CD4-positive, CD25-positive, alpha-beta regulatory T cell (primary cell): ENCODE measurements around the gene HARBI1. TPM values are rescaled to one million over a fixed set of nuclear protein-coding genes. Genes with fewer than 3 reads are reported as not detected.

Experiments
- ATAC-seq, 2 donors: fragments of 150-1000 bp; cut with Tn5 transposase; one replicate each; pipeline ENCODE4 v1.10.0; 2021; ENCODE audit warnings: low read depth in 2 of 2, moderate number of reproducible peaks in 2 of 2, moderate library complexity in 1 of 2
- DNase-seq, 3 donors: peaks; one replicate each; pipeline versions ENCODE4 v3.0.0 to v3.0.0-alpha.2; 2012 to 2022; ENCODE audit warnings: mixed read lengths in 1 of 3
- H3K27ac ChIP-seq: one replicate; pipeline ENCODE4 v1.7.0; 2013; ENCODE audit warnings: mild to moderate bottlenecking, low read length; ENCODE audit not compliant: insufficient read depth, poor library complexity, severe bottlenecking
- H3K27me3 ChIP-seq: one replicate; pipeline ENCODE4 v1.7.0; 2013; ENCODE audit warnings: low read length; ENCODE audit not compliant: control insufficient read depth, insufficient read depth
- H3K36me3 ChIP-seq: one replicate; pipeline ENCODE4 v1.7.0; 2013; ENCODE audit warnings: mild to moderate bottlenecking, low read length, moderate library complexity; ENCODE audit not compliant: control insufficient read depth, insufficient read depth
- H3K4me1 ChIP-seq: 2 replicates; pipeline ENCODE4 v1.7.0; 2013; ENCODE audit warnings: mild to moderate bottlenecking, low read length; ENCODE audit not compliant: insufficient read depth, control insufficient read depth, poor library complexity, severe bottlenecking
- H3K4me3 ChIP-seq: one replicate; pipeline ENCODE4 v1.7.0; 2013; ENCODE audit warnings: low read depth, mild to moderate bottlenecking, low read length, moderate library complexity
- H3K9me3 ChIP-seq, 2 experiments: 1 replicate in 1 of 2; 2 replicates in 1 of 2; pipeline ENCODE4 v1.7.0; 2013; ENCODE audit warnings: low read length in 2 of 2, mild to moderate bottlenecking in 1 of 2, moderate library complexity in 1 of 2; ENCODE audit not compliant: control insufficient read depth in 2 of 2
- H3K27ac Mint-ChIP-seq, 3 donors: one replicate each; pipeline ENCODE4 v1.8.0; 2020 to 2022; ENCODE audit warnings: mild to moderate bottlenecking in 3 of 3, mixed read lengths in 3 of 3, moderate library complexity in 2 of 3
- H3K27me3 Mint-ChIP-seq: one replicate; pipeline ENCODE4 v1.8.0; 2022; ENCODE audit warnings: mild to moderate bottlenecking, mixed read lengths
- H3K36me3 Mint-ChIP-seq: one replicate; pipeline ENCODE4 v1.8.0; 2020; ENCODE audit warnings: mixed read lengths
- H3K4me1 Mint-ChIP-seq, 4 donors: one replicate each; pipeline ENCODE4 v1.8.0; 2020 to 2022; ENCODE audit warnings: mixed read lengths in 4 of 4, mild to moderate bottlenecking in 1 of 4
- H3K4me3 Mint-ChIP-seq, 4 donors: one replicate each; pipeline ENCODE4 v1.8.0; 2020 to 2022; ENCODE audit warnings: mild to moderate bottlenecking in 4 of 4, mixed read lengths in 4 of 4, moderate library complexity in 3 of 4
- H3K9me3 Mint-ChIP-seq, 7 donors: one replicate each; pipeline ENCODE4 v1.8.0; 2020 to 2022; ENCODE audit warnings: mixed read lengths in 7 of 7, mild to moderate bottlenecking in 3 of 7, moderate library complexity in 2 of 7
- polyA plus RNA-seq, 4 donors: library from polyadenylated mRNA; unstranded; fragments of 300-500 nt; fragmentation: Illumina TruSeq; gene quantifications; one replicate each; pipeline ENCODE4 v1.2.3, GENCODE V29; 2021
- total RNA-seq: library from RNA; stranded (reverse); gene quantifications from one replicate; pipeline ENCODE4 v1.2.3, GENCODE V29; 2022

The HARBI1 gene, protein sequence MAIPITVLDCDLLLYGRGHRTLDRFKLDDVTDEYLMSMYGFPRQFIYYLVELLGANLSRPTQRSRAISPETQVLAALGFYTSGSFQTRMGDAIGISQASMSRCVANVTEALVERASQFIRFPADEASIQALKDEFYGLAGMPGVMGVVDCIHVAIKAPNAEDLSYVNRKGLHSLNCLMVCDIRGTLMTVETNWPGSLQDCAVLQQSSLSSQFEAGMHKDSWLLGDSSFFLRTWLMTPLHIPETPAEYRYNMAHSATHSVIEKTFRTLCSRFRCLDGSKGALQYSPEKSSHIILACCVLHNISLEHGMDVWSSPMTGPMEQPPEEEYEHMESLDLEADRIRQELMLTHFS
- 19.2 TPM for total RNA-seq
- 10 to 100 TPM in 2 of 4 donors, 1 to 10 TPM in 2; 8.4 to 13.9 (median 9.4) TPM for polyA plus RNA-seq

DNA sequence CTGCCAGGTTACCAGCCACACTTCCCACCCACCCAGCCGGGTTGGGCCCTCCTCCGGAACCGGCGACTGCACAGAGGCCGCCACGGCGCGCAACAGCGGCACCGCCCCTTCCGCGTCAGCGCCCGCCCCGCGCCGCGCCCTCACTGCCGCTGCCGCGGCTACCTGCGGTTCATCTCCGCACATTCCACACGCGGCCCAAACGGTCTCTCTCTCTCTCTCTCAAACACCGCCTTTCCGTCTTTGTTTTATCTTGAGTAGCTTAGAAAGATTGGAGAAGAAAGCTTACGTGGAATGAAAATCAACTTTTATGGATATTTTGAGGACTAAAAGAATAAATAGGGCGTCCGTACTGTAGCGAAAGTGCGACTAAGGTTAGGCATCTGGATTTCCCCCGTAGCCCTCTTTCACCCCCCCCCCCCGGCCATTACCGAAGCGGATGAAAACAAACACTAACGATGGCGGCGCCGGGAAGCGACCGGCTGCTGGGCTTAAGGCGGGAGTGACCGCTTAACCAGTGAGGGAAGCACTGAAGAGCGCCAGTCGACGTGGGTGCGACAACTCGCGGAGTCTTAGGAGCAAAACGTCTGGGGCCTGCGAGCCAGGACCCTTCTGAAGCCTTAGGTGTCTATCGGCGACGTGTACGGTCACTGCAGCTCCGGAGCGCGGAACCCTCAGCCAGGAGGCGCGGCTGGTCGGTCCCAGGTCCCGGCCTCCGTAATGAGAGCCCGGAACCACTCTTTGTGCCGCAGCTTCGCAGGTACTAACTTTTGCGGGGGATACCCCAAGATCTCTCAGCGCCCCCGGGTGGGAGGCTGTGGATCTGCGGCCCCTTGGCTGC, at the start of gene HARBI1, which contains the start of gene ATG13:
Gene HARBI1, minus strand, starts transcription at position 94 of the 838 bp plus-strand sequence. CDS start 990 bp downstream, outside the sequence.
Gene ATG13, plus strand, starts transcription at position 420 of the 838 bp plus-strand sequence. CDS start 26,739 bp downstream, outside the sequence.
- peak; percentile 87 to 94 (median 93) for DNase-seq
- ATAC-seq = peak; percentile 96 to 97
- Mint-ChIP-seq H3K27ac (peak within 1 kb of the TSS; percentile 99 to 100 (median 99)), H3K9me3 (no peaks in the 10 kb centered on the region), H3K36me3 (peaks cover 12% of the 10 kb centered on the region), H3K4me1 (peaks cover 28 to 60% (median 39%) of the 10 kb centered on the region in 4 donors), H3K4me3 (peak within 1 kb of the TSS; percentile 95 to 100 (median 97)), H3K27me3 (peaks cover 4% of the 10 kb centered on the region)
- Histone ChIP-seq H3K4me1 (peaks cover 51% of the 10 kb centered on the region), H3K27ac (peak within 1 kb of the TSS; percentile 99), H3K4me3 (peak within 1 kb of the TSS; percentile 97), H3K36me3 (peaks cover 14% of the 10 kb centered on the region), H3K9me3 (no peaks in the 10 kb centered on the region), H3K27me3 (no peaks in the 10 kb centered on the region)

DNA sequence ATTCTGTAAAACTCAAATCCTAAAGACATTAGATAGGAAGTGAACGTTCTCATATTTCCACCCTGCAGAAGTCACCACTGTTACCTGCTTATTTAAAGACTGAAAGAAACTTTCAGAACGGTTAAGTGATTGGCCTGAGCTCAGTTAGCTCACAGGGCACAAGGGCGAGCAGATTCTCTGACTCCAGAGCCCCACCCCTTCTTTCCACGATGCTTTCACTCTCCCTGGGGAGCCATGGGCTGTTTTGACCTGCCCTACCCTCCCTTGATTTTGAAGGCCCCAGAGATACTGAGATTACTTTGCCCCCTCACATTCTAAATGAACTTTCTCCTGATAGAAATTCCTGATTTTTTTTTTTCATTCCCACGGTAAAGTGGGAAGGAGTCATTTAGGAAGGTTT, 49.5 kb upstream of the HARBI1 start:
- Mint-ChIP-seq H3K27ac (peak overlapping the region in 1 of 3 donors; percentile 78), H3K4me3 (no peak overlapping the region), H3K27me3 (no peaks in the 10 kb centered on the region), H3K4me1 (peaks cover 4 to 26% (median 17%) of the 10 kb centered on the region in 4 donors), H3K9me3 (no peaks in the 10 kb centered on the region), H3K36me3 (peaks cover 60% of the 10 kb centered on the region)
- Histone ChIP-seq H3K27me3 (no peaks in the 10 kb centered on the region), H3K4me3 (no peak overlapping the region), H3K27ac (no peak overlapping the region), H3K36me3 (peaks cover 87% of the 10 kb centered on the region), H3K4me1 (peaks cover 20% of the 10 kb centered on the region), H3K9me3 (no peaks in the 10 kb centered on the region)
- ATAC-seq = no peak
- no peak for DNase-seq

DNA sequence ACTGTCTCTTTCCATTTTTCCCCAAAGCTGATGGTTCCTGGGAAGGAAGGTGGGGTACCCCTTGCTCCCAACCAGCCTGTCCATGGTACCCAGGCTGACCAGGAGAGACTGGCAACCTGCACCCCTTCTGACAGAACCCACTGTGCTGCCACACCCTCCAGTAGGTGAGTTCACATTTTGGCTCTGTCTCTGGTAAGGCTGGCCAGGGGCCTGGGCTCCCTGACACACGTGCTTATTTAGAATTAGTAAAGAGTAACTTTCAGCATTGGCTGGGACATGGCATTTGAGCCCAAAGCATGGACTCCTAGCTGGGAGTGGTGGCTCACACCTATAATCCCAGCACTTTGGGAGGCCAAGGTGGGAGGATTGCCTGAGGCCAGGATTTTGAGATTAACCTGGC, 48.3 kb upstream of the HARBI1 start:
- Mint-ChIP-seq H3K9me3 (no peaks in the 10 kb centered on the region), H3K27ac (no peak overlapping the region), H3K4me1 (peaks cover 0 to 15% (median 9%) of the 10 kb centered on the region in 4 donors), H3K27me3 (no peaks in the 10 kb centered on the region), H3K36me3 (peaks cover 54% of the 10 kb centered on the region), H3K4me3 (no peak overlapping the region)
- H3K4me3 ChIP-seq = no peak overlapping the region
- H3K9me3 ChIP-seq = no peaks in the 10 kb centered on the region
- DNase-seq (no peak), ATAC-seq (no peak)
- peaks cover 83% of the 10 kb centered on the region for H3K36me3 ChIP-seq
- peaks cover 9% of the 10 kb centered on the region for H3K4me1 ChIP-seq
- no peak overlapping the region for H3K27ac ChIP-seq
- no peaks in the 10 kb centered on the region for H3K27me3 ChIP-seq

DNA sequence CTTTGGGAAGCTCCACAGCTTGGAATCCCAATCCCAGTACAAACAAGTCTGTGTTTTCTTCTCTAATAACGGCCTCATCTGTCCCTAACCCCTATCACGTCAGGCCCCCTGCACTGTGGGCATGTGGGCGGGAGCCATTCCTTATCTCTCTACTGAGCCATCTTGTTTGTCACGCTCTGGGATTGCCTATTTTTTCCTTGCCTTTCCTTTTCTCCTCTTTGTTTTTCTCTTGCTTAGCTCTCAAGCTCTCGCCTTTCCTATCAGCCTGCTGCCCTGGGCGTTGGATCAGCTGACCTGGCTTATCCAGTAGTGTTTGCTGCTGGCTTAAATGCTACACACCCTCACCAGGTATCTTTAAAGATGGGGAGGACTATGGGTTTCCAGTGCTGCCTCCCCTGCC, 47.6 kb upstream of the HARBI1 start:
- no peaks in the 10 kb centered on the region for H3K27me3 ChIP-seq
- H3K4me1 Mint-ChIP-seq = peaks cover 0 to 9% (median 5%) of the 10 kb centered on the region in 4 donors
- H3K9me3 Mint-ChIP-seq = no peaks in the 10 kb centered on the region
- ATAC-seq (no peak), DNase-seq (no peak)
- peaks cover 1% of the 10 kb centered on the region for H3K4me1 ChIP-seq
- peaks cover 84% of the 10 kb centered on the region for H3K36me3 ChIP-seq
- H3K4me3 ChIP-seq = no peak overlapping the region
- peak overlapping the region in 2 of 3 donors; percentile 63 to 76 for H3K27ac Mint-ChIP-seq
- no peaks in the 10 kb centered on the region for H3K27me3 Mint-ChIP-seq
- H3K9me3 ChIP-seq = no peaks in the 10 kb centered on the region
- no peak overlapping the region for H3K4me3 Mint-ChIP-seq
- peaks cover 57% of the 10 kb centered on the region for H3K36me3 Mint-ChIP-seq
- no peak overlapping the region for H3K27ac ChIP-seq

DNA sequence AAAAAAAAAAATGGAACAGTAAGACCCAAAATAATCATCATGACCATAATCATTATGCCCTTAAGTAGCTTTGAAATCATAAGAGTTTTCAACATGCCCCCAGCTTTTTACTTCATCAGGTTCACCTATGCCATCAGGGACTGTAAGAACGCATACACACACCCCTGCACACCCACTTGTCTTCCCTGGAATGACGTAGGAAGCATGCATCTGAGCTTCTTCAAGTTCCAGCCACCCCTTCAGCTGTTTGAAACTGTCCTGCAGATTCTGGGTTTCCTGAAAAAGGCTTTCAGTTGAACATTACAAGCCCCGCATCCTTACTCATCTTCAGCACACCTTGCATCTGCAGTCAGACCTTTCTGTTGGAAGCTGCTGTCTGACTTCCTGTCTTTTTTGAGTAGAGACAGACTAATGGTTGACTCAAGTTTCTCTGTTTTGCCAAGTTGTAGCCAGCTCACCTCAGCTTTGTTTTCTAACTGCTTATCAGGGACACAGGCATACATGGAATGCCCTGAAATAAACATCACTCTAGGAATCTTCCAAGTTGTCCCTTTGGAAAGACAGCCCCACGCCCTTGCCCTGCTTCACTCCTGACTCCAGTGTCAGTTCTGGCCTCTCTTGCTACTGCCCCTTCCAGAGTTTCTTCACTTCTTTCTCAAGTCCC, 46.4 kb upstream of the HARBI1 start:
- no peak for ATAC-seq
- peaks cover 54% of the 10 kb centered on the region for H3K36me3 Mint-ChIP-seq
- H3K27ac Mint-ChIP-seq = no peak overlapping the region
- no peaks in the 10 kb centered on the region for H3K9me3 Mint-ChIP-seq
- DNase-seq = no peak
- Histone ChIP-seq H3K4me1 (no peaks in the 10 kb centered on the region), H3K36me3 (peaks cover 83% of the 10 kb centered on the region), H3K9me3 (no peaks in the 10 kb centered on the region), H3K27me3 (no peaks in the 10 kb centered on the region), H3K4me3 (no peak overlapping the region), H3K27ac (no peak overlapping the region)
- H3K27me3 Mint-ChIP-seq = no peaks in the 10 kb centered on the region
- peaks cover 0 to 2% (median 0%) of the 10 kb centered on the region in 4 donors for H3K4me1 Mint-ChIP-seq
- H3K4me3 Mint-ChIP-seq = no peak overlapping the region

DNA sequence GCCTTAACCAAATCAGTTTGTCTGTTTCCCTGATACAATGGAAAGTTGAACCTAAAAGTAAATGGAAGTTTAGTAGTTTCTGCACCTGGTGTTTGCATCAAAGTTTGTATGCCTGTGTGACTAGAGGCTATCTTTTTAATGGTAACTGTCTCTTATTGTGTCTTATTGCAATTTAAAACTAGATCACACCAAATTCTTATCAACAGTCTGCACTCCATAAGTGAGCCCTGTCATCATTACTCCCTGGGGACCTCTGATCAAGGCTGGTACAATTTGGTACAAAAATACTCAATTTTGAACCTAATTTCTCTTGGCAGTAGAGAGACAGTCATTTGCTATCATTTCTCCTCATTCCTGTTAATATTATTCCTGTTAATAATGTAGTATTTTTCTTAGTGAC, 45.3 kb upstream of the HARBI1 start:
- peak overlapping the region in 1 of 3 donors; percentile 41 for H3K27ac Mint-ChIP-seq
- no peak overlapping the region for H3K27ac ChIP-seq
- H3K4me1 ChIP-seq = no peaks in the 10 kb centered on the region
- H3K27me3 ChIP-seq = no peaks in the 10 kb centered on the region
- DNase-seq (no peak), ATAC-seq (no peak)
- H3K27me3 Mint-ChIP-seq = no peaks in the 10 kb centered on the region
- no peaks in the 10 kb centered on the region for H3K9me3 Mint-ChIP-seq
- H3K9me3 ChIP-seq = no peaks in the 10 kb centered on the region
- H3K36me3 Mint-ChIP-seq = peaks cover 52% of the 10 kb centered on the region
- no peak overlapping the region for H3K4me3 Mint-ChIP-seq
- H3K4me3 ChIP-seq = no peak overlapping the region
- peaks cover 83% of the 10 kb centered on the region for H3K36me3 ChIP-seq
- H3K4me1 Mint-ChIP-seq = peaks cover 0 to 2% (median 0%) of the 10 kb centered on the region in 4 donors

DNA sequence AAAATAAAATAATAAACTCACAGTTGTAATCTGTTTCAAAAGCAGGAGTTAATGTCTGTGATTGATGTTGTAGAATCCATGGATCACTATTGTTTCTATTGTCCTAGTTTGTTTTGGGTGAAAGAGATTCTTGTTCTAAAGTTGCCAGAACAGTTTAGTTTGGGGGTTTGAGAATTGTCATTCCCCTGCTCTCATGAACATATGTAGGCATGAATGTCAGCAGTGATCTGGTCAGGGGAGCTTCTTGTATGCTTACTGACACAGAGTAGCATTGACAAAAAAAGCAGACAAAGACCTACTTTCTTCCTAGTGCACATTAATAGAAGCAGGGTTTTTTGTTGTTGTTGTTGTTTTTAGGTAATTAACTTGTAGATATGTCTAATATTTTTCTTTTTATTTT, 44.8 kb upstream of the HARBI1 start:
- H3K27me3 Mint-ChIP-seq = no peaks in the 10 kb centered on the region
- no peaks in the 10 kb centered on the region for H3K9me3 Mint-ChIP-seq
- Histone ChIP-seq H3K9me3 (no peaks in the 10 kb centered on the region), H3K4me1 (no peaks in the 10 kb centered on the region), H3K27me3 (no peaks in the 10 kb centered on the region), H3K4me3 (no peak overlapping the region), H3K36me3 (peaks cover 83% of the 10 kb centered on the region), H3K27ac (no peak overlapping the region)
- H3K4me1 Mint-ChIP-seq = peaks cover 0 to 2% (median 0%) of the 10 kb centered on the region in 4 donors
- ATAC-seq = no peak
- H3K4me3 Mint-ChIP-seq = no peak overlapping the region
- DNase-seq = no peak
- H3K27ac Mint-ChIP-seq = peak overlapping the region in 1 of 3 donors; percentile 41
- peaks cover 54% of the 10 kb centered on the region for H3K36me3 Mint-ChIP-seq
